KMS-11 (cell line): ENCODE data around the gene LONP2.

ENCODE experiments used
- H2AFZ ChIP-seq: fragments of 200-600 bp; sonication (generic); 2 replicates; pipeline ENCODE4 v1.6.1; 2016; ENCODE audit warnings: antibody characterized with exemption, mixed run types, low read depth
- H3K27ac ChIP-seq: fragments of 200-600 bp; sonication (generic); 2 replicates; pipeline ENCODE4 v1.6.1; 2016; ENCODE audit warnings: mild to moderate bottlenecking, mixed run types
- H3K27me3 ChIP-seq: fragments of 200-600 bp; sonication (generic); 2 replicates; pipeline ENCODE4 v1.6.1; 2017; ENCODE audit warnings: mild to moderate bottlenecking, low read depth, mixed run types, moderate library complexity; ENCODE audit not compliant: insufficient read depth
- H3K36me3 ChIP-seq: fragments of 200-600 bp; sonication (generic); 2 replicates; pipeline ENCODE4 v1.6.1; 2017; ENCODE audit warnings: mild to moderate bottlenecking, mixed run types; ENCODE audit not compliant: insufficient read depth
- H3K4me1 ChIP-seq: fragments of 200-600 bp; sonication (generic); 2 replicates; pipeline ENCODE4 v1.6.1; 2016; ENCODE audit warnings: mild to moderate bottlenecking, low read depth, mixed run types; ENCODE audit not compliant: poor library complexity, severe bottlenecking
- H3K4me2 ChIP-seq: fragments of 200-600 bp; sonication (generic); 2 replicates; pipeline ENCODE4 v1.7.0; 2016; ENCODE audit warnings: mild to moderate bottlenecking, mixed run types
- H3K4me3 ChIP-seq: fragments of 200-600 bp; sonication (generic); IDR thresholded peaks from 2 replicates; pipeline ENCODE4 v1.6.1; 2017; ENCODE audit warnings: low read depth, low read length, mixed read lengths; ENCODE audit not compliant: insufficient read depth
- H3K79me2 ChIP-seq: fragments of 200-600 bp; sonication (generic); 2 replicates; pipeline ENCODE4 v1.6.1; 2016; ENCODE audit warnings: low read depth, mixed run types; ENCODE audit not compliant: insufficient read depth
- H3K9ac ChIP-seq: fragments of 200-600 bp; sonication (generic); 2 replicates; pipeline ENCODE4 v1.6.1; 2016; ENCODE audit warnings: mild to moderate bottlenecking, mixed run types
- H4K20me1 ChIP-seq: fragments of 200-600 bp; sonication (generic); 2 replicates; pipeline ENCODE4 v1.6.1; 2016; ENCODE audit warnings: mild to moderate bottlenecking, mixed run types; ENCODE audit not compliant: insufficient read depth
- CTCF ChIP-seq: fragments of 200-600 bp; sonication (generic); conservative IDR thresholded peaks from 2 replicates; pipeline ENCODE4 v1.6.1; 2017; ENCODE audit warnings: low read depth, mild to moderate bottlenecking, antibody characterized with exemption, low read length, moderate library complexity, mixed read lengths

The LONP2 gene, protein sequence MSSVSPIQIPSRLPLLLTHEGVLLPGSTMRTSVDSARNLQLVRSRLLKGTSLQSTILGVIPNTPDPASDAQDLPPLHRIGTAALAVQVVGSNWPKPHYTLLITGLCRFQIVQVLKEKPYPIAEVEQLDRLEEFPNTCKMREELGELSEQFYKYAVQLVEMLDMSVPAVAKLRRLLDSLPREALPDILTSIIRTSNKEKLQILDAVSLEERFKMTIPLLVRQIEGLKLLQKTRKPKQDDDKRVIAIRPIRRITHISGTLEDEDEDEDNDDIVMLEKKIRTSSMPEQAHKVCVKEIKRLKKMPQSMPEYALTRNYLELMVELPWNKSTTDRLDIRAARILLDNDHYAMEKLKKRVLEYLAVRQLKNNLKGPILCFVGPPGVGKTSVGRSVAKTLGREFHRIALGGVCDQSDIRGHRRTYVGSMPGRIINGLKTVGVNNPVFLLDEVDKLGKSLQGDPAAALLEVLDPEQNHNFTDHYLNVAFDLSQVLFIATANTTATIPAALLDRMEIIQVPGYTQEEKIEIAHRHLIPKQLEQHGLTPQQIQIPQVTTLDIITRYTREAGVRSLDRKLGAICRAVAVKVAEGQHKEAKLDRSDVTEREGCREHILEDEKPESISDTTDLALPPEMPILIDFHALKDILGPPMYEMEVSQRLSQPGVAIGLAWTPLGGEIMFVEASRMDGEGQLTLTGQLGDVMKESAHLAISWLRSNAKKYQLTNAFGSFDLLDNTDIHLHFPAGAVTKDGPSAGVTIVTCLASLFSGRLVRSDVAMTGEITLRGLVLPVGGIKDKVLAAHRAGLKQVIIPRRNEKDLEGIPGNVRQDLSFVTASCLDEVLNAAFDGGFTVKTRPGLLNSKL

DNA sequence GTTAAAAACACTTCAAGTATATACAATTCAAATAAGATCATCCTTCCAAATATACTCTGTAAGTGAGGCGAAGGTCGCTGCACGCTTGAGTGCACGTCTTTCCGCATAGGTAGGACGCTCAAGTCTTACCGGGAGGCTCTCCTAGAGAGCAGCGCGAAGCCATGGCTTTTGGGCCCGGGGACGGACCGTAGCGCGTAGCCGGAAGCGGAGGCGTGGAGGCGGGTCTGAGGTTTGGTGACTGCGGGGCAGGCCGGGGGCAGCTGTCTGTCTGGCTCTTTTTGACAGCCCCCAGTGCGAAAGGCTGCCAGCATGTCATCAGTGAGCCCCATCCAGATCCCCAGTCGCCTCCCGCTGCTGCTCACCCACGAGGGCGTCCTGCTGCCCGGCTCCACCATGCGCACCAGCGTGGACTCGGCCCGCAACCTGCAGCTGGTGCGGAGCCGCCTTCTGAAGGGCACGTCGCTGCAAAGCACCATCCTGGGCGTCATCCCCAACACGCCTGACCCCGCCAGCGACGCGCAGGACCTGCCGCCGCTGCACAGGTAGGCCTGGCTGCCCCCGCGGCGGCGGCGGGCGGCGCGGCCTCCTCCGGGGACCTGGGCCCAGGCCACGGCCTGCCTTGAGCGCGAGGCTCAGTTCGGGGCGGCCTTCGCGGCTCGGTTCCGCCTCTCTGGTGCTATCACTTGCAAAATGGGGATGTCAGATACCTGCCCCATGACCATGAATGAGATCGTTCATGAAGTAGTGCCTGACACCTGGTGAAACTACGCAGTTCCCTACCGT is at the start of gene LONP2:
Gene LONP2, plus strand, starts transcription at position 221 of the 783 bp plus-strand sequence. Its CDS starts 89 bp downstream, at position 310.
- H2AFZ ChIP-seq: peak within 1 kb of the TSS; percentile 57
- peak within 1 kb of the TSS; percentile 87 for H3K4me2 ChIP-seq
- peaks cover 13% of the 10 kb centered on the region for H3K4me1 ChIP-seq
- no peaks in the 10 kb centered on the region for H3K27me3 ChIP-seq
- H3K79me2 ChIP-seq: peaks cover 40% of the 10 kb centered on the region
- H3K27ac ChIP-seq: peak within 1 kb of the TSS; percentile 74
- H3K9ac ChIP-seq: peak within 1 kb of the TSS; percentile 83
- H4K20me1 ChIP-seq: no peaks in the 10 kb centered on the region
- no peak for TF ChIP-seq CTCF
- H3K36me3 ChIP-seq: no peaks in the 10 kb centered on the region
- H3K4me3 ChIP-seq: no peak within 1 kb of the TSS

GRCh38 chr16:48194828-48195556 is 49.1 kb upstream of the LONP2 start:
- H3K36me3 ChIP-seq: no peaks in the 10 kb centered on the region
- no peak overlapping the region for H3K4me2 ChIP-seq
- no peaks in the 10 kb centered on the region for H4K20me1 ChIP-seq
- no peaks in the 10 kb centered on the region for H3K27me3 ChIP-seq
- H3K27ac ChIP-seq: no peak overlapping the region
- H3K9ac ChIP-seq: no peak overlapping the region
- no peaks in the 10 kb centered on the region for H3K4me1 ChIP-seq
- no peak for TF ChIP-seq CTCF
- no peaks in the 10 kb centered on the region for H3K79me2 ChIP-seq
- no peak overlapping the region for H3K4me3 ChIP-seq
- no peak overlapping the region for H2AFZ ChIP-seq

- Histone ChIP-seq H3K79me2 (no peaks in the 10 kb centered on the region), H3K27ac (no peak overlapping the region), H3K27me3 (no peaks in the 10 kb centered on the region), H3K36me3 (no peaks in the 10 kb centered on the region), H3K4me1 (no peaks in the 10 kb centered on the region), H2AFZ (no peak overlapping the region), H4K20me1 (no peaks in the 10 kb centered on the region), H3K9ac (no peak overlapping the region), H3K4me2 (no peak overlapping the region), H3K4me3 (no peak overlapping the region)
- no peak for TF ChIP-seq CTCF
These were observed 46.8 kb upstream of the LONP2 start for GRCh38 chr16:48197294-48197693.
